Breast epithelium (tissue), 3 donors: ENCODE results near the gene IGF2.

Experiments
- CTCF ChIP-seq, 3 donors: fragments of 450-650 bp; IDR thresholded peaks; one replicate each; pipeline ENCODE4 v1.5.1; 2016 to 2017; ENCODE audit warnings: antibody characterized with exemption in 3 of 3, mild to moderate bottlenecking in 3 of 3, moderate library complexity in 3 of 3
- POLR2A ChIP-seq: fragments of 450-650 bp; IDR thresholded peaks from one replicate; pipeline ENCODE4 v1.6.1; 2016; ENCODE audit warnings: antibody characterized with exemption, mild to moderate bottlenecking, moderate library complexity

- TF ChIP-seq CTCF (IDR thresholded peaks at IDR 0.05) (no peak), POLR2A (no peak)
These were observed 25.8 kb upstream of the IGF2 start for GRCh38 chr11:2164861-2165555.
